Stimulated activated CD4-positive, alpha-beta T cell treated with anti-CD3 and anti-CD28 coated beads, TNF-alpha, amount 100 ng/mL, for 48 hours (primary cell): ENCODE measurements around the gene KNDC1.
"Not testable (repeated sequence)": the region's sequence is repeated elsewhere in the genome, so short reads cannot be mapped to it uniquely, and the experiment has no call there.

Experiments
- DNase-seq, 3 donors: peaks; one replicate each; pipeline ENCODE4 v3.0.0-alpha.2; 2020; ENCODE audit warnings: low read depth in 3 of 3

Gene KNDC1, protein sequence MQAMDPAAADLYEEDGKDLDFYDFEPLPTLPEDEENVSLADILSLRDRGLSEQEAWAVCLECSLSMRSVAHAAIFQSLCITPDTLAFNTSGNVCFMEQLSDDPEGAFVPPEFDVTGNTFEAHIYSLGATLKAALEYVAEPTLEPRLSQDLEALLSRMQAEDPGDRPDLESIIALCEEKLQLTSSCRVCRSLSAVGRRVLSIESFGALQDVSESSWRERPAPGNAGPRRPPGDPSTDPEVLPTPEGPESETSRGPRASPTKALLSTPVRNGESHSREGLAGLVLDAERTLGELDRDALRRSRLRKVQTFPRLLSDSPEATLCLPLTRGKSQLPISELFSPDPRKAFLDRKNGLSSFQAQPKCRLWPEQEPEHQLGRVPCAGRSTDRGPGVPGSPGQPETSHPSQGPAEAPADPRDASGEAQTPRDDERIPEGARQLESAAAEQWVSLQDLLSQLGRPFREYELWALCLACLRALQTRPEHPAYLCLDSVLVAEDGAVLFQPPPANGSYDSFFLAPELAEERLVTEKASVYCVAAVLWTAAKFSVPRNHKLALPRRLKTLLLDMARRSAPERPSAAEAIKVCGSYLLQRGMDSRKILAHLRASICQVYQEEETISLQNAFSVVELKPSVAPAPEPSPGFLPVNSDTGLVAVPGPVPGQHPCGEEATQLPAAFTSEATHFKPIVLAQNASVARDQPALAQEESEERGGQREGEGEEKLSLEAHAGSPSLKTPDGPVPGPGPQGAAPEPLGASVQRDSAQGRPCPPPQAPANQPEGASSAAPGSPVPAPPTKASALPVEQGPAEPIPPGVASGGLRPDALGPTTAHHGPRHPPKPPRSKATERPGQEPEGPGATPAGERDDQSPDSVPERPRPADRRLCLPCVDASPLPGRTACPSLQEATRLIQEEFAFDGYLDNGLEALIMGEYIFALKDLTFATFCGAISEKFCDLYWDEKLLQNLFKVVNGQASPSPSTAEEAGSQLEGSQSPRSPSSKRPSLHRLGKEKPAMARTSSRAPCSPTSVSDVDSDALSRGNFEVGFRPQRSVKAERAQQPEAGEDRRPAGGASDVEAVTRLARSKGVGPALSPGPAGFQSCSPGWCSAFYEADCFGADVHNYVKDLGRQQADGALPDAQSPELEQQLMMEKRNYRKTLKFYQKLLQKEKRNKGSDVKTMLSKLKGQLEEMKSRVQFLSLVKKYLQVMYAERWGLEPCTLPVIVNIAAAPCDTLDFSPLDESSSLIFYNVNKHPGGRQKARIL (N-terminal part only)

DNA sequence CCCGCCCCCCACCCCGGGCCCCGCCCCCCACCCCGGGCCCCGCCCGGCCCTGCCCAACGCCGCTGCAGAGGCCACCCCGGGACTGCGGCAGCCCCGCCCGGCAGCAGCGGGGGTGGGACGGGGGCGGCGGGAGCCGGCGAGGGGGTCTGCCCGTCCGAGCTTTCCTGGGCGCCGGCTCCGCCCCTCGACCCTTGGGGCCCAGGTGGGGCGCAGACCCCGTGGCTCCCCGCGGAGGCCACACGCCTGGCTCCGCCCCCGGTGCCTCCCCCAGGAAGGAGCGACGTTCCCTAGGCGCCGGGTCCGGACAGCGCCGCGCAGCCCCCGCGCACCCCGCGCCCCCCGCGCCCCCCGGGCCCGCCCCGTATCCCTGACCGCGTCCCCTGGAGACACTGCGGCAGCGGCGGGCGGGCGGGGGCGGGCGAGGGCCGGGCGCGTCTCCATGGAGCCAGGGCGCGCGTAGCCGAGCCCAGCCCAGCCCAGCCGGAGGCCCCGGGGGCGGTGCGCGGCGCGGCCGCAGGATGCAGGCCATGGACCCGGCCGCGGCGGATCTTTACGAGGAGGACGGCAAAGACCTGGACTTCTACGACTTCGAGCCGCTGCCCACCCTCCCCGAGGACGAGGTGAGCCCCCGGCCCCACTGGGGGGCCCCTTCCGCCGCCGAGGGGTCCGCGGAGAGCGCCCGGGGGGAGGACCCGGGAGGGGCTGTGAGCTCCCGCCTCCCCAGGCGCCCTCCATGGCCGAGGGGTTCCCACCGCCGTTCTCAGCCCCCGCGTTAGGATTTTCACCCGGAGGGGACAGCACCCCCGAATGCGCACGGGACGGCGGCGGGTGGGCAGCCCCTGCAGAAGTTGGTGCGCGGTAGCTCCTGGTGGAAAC is at the start of gene KNDC1:
Gene KNDC1 (plus strand): TSS at position 270 of the 876 bp plus-strand sequence. CDS start 249 bp downstream, at position 519.
- DNase-seq: no peak

DNA sequence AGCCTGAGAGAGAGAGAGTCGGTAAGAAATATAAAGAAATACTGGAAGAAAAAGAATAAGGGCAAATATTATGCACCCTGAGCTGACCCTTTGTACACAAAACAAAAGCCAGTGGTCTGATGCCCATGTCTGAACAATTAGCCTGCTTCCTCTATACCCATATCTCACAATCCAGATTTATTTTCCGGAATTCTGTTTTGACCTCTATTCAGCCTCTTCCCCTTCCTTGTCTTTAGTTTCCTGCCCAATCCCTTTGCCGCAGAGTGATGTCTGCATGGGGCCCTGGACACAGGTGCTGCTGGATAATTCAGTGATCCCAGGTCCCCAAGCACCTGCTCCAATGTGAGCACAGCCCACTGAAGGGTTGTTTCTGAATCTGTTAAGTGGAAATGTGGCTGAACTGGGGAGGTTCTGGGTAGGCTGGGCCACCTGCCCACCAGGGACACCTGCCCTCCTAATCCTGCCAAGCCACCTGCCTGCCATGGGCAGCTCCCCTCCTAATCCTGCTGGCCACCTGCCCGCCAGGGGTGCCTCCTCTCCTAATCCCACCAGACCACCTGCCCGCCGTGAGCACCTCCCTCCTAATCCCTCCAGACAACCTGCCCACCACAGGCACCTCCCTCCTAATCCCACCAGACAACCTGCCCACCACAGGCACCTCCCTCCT is 49.3 kb upstream of the KNDC1 start:
- no peak for DNase-seq

DNA sequence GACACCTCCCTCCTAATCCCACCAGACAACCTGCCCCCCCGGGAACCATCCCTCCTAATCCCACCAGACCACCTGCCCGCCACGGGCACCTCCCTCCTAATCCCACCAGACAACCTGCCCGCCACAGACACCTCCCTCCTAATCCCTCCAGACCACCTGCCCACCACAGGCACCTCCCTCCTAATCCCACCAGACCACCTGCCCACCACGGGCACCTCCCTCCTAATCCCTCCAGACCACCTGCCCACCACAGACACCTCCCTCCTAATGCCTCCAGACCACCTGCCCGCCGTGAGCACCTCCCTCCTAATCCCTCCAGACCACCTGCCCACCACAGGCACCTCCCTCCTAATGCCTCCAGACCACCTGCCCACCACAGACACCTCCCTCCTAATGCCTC is 48.4 kb upstream of the KNDC1 start:
- DNase-seq: not testable (repeated sequence)

DNA sequence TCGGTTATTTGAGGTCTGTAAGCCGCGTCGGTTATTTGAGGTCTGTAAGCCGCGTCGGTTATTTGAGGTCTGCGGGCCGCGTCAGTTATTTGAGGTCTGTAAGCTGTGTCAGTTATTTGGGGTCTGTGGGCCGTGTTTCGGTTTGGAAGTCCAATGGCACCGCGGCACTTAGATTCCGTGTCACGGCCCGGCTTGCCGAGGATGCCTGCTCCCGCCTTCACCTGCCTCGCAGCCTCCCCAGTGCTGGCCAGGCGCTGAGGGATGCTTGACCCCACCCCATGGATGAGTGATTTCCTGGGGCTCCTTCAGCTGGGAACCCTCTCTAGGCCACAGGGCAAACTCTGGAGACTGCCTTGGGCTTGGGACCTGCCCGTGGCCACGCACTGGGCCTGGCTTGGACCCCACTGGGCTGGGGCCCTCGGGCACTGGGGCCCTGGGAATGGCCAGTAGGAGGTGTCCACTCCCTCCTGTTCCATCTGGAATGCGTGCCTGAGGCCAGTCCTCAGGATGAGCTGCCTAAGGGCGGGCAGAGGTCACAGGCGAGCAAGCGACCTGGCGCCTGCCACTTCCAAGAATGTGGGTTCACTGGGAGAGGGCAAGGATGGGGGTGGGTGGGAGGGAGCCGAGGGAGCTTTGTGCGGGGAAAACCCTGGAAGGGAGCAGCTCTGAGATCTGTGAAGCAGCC is 46.7 kb upstream of the KNDC1 start:
- no peak for DNase-seq

DNA sequence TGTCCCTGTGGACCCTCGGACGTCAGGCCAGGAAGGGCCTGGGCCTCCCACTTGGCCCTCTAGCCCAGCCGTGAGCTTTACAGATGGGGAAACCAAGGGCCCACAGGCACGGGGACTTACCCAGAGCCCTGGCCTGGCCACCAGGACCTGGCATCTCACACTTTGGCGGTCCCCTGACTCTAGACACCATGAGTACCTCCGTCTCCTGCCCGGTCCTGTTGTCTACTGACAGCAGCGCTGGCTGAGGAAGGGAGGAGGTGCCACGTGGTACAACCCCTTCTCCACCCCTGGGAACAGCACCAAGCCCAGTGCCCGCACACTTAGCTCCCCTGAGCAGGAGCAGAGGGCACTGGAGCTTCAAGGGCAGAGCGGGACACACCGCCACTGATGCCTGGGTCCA is 46.2 kb upstream of the KNDC1 start:
- no peak for DNase-seq

DNA sequence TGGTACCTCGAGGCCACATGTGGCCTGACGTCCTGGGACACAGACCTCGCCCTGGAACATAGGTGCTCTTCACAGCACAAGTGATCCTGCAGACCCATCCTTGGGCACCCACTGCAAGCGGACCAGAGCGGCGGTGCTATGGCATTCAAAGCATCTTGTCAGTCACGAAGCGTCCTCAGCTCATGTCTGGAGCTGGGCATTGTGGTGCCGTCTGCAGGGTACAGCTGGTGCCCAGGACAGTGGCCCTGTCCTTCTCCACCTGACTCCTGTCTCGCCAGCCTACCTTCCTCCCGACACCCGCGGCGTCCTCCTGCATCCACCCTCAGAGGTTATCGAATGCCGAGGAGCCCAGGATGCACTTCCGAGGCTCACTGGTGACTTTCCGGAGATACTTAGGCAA is 45.8 kb upstream of the KNDC1 start:
- DNase-seq: no peak

DNA sequence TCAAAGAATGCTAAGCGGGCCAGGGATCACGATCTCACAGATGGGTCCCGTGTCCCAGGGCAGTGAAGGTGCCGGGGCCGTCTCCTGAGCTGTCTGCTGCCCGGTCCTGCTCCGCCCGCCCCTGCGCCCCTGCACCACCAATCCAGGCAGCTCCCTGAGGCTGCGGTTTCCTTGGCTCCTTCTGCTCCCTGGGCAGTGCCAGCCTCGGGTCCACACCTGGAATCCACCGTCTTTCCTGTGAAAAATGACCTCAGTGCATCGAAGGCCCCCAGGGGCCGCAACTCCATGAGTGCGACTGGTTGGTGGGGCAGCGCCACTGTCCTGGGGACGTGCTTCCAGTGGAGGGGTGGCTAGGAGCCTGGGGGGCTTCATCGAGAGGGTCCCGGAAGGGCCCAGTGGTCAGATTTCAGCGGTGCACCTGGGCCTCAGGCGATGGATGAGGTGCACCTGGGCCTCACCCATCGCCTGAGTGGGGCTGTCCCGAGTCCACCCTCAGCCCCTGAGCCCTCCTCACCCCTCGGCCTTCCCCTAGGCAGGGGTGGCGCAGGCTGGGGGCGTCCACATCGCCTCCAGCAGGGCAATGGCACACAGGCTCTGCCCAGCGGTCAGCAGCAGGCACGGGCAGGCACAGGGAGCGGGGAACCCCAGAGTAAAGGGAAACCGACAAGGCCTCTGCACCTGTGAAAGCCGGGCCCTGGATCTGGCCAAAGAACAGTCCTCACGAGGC is 45.1 kb upstream of the KNDC1 start:
- DNase-seq: no peak

DNA sequence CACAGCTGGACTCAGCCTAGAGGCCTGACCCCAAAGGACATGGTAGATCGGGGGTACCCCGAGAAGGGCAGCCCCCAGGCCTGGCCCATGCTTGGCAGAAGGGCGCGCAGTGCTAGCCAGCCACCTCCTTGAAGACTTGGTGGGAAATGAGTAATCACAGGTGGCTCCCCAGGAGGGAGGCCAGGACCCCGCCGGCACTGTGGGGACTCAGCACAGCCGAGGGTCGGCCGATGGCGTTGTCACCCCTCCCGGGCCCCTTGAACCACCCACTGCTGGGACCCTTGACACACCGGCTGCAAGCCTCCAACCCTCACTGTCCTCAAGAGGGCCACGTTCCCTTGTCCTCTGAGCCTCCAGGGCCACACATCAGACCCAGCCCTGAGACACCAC is 44.6 kb upstream of the KNDC1 start:
- DNase-seq: no peak

DNA sequence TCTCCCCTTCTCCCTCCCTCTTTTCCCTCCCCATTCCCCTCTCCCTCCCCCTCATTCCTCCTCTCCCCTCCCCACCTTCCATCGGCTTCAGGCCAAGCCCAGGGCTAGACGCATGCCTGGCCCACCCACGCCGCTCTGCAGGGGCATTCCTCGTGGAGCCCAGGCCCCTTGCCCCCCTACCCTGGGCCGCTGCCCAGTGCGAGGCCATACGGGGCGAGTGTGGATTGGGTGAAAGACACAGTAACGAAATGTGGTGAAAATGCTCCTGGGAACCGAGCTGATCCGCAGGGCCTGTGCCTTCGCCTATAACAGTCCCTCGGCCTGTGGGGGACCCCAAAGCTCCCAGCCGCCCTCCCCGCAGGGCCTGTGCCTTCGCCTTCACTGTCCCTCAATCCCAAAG is 44.0 kb upstream of the KNDC1 start:
- no peak for DNase-seq

DNA sequence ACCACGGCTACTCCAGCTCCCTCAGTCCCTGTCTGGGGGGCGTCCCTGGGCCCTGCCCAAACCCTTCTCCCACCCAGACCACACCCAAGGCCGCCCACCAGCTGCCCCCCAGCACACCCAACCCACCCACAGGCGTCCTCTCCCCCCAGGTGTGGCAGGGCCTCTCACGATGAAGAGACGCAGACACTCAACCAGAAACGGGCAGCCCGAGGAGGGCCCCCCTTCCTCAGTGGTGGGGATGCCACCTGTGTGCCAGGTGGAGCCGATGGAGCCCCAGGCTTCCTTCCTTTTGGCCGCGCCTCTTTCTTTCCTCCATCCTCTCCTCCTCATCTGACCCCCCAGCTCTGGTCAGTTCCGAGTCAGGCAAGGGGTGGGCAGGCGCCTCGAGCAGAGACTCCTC is 43.6 kb upstream of the KNDC1 start:
- DNase-seq: no peak

DNA sequence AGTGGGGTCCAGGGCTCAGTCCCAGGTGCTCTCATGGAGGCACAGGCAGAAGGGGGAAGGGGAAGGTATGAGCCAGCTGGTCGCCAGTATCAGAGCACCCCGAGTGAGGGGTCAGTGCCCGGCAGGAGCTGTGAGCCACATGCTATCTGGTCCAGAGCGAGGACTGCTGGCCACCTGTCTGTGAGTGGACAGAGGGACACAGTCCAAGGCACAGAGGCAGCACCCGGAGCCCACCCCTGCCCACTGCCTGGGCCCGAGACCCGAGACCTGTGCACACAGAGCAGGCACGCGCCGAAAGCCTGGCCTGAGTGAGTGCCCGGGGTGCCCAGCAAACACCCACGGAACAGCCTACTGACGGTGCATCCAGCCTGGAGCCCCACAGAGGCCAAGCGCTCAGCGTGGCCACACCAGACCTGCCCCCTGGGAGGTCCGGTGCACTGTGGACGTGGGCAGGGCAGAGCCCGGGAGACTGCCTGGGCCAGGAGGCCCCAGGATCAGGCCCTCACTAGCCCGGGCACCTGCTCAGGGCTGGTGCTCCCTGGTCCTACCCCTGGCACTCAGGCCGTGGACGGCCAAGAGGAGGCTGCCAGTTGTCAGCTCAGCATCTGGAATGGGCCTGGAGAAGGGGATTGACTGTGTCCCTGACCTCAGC is 42.9 kb upstream of the KNDC1 start:
- DNase-seq: no peak

DNA sequence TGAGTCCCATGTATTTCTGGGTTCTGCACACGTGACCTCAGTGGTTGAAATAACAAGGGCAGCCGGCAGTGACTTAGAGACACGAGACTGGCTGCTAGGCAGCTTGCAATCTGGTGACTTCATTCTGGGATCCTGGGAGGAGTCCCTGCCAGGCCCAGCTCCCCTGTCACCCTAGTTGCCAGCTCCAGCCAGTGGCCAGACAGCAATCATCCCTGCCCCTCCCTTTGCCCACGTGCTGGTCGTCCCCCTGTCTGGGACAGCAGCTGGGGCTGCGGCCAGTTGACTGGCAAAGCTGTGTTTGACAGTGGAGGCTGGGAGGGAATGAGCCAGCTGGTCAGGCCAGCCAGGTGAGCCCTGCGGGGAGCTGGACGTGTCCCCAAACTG is 42.3 kb upstream of the KNDC1 start:
- no peak for DNase-seq

DNA sequence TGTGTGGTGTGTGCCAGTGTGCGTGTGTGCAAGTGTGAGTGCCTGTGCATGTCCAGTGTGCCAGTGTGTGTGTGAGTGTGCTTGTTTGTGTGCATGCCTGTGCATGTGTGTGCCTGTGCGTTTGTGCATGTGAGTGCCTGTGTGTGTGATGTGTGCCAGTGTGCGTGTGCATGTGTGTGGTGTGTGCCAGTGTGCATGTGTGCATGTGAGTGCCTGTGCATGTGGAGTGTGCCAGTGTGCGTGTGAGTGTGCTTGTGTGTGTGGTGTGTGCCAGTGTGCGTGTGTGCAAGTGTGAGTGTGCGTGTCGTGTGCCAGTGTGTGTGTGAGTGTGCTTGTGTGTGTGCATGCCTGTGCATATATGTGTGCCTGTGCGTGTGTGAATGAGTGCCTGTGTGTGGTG is 38.5 kb upstream of the KNDC1 start:
- DNase-seq: no peak

DNA sequence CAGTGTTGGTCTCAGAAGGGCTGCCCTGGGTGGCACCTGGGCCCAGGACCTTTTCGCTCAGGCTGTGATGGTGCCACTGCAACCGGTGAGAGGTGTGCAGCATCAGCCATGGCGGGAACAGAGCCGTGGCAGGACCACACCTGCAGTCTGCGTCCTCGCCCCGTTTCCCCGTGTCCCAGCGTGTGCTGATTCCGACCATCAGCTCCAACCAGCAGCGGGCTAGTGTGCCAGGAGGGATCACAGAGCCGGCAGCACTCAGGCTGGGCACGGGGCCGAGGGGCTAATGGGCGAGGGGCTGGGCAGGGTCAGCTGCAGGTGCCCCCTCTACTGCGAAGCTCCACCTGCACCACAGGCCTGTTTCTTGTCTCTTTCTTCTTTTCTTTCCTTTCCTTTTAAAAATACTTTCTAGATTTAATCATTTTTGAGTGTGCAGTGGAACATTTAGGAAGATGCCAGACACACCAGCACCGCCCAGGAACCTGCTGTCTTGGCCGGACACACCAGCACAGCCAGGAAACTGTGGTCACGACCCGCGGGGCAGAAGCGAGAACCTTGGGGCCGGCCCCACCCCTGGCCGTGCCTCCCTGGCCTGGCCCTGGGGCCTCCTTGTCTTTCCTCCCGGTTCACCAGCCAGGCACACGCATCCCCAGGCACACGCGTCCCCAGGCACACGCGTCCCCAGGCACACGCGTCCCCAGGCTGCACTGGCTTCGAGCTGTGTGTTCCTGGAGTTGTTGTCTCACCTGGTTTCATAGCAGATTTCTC is 37.7 kb upstream of the KNDC1 start:
- no peak for DNase-seq

DNA sequence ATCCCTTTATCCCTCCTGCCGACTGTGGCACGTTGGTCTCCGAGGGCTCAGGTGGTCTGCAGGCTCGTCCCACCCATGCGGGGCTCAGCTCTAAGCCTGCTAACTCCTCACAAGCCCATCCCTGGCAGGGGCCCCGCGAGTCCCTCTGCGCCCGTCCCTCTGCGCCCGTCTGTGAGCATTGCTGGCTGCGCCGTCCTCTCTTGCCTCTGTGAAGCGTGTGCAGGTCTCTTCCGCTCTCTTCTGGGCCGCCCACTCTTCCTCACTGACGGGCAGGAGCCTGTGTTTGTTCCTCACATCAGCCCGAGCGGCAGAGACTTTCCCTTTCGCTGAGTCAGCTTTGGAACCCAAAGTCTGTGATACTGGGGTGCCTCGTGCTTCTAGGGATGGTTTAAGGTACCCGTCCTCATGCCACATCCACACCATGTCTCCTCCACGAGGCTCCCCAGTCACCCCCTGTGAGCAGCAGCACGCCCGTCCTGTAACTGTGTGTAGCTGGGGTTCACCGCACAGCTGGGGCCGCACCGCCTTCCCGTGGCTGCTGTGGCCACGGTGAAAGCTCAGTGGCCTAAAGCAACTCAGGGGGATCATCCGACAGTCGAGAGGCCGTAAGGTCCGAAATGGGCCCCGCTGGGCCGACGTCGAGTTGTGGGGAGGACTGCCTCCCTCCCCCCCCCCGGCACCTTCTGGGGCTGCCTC is 36.8 kb upstream of the KNDC1 start:
- no peak for DNase-seq

DNA sequence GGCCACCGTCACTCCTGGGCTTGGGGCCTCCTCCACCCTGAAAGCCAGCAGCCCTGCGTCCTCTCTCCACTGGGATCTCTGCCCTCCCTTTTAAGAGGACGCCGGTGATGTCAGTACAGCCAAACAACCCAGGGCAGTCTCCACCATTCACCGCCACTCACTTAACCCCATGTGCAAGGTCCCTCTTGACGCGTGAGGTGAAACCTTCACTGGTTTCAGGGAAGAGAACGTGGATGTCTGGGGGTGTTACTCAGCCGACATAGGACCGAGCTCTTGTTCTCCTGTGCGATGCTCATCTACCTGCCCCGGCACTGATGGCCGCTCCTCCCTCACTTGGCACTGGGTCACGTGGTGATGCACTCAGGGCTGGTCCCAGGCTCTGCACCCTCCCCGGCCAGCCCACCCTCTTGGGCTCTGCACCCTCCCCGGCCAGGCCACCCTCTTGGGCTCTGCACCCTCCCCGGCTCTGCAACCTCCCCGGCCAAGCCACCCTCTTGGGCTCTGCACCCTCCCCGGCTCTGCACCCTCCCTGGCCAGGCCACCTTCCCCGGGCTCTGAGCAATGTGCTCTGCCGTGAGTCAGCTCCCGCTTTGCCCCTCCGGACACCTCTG is 36.2 kb upstream of the KNDC1 start:
- DNase-seq: no peak
